ENCODE data around the gene MEGF11.

The MEGF11 gene

GRCh38 chr15:66045542-66045941, 208.0 kb downstream of the MEGF11 start:
- TF ChIP-seq CTCF (conservative IDR thresholded peaks at IDR 0.05; ENCODE audit: low read depth, low read length), result no peak
- DNase-seq (ENCODE audit: low read depth), result no peak
- H3K4me3 ChIP-seq (ENCODE audit: low read length), result no peak overlapping the region

- H3K4me3 ChIP-seq (ENCODE audit: low read length), result no peak overlapping the region
- no peak for DNase-seq (ENCODE audit: low read depth)
- TF ChIP-seq CTCF (conservative IDR thresholded peaks at IDR 0.05; ENCODE audit: low read depth, low read length), result no peak
Observed at GRCh38 chr15:66044837-66045236, 208.7 kb downstream of the MEGF11 start.

- H3K4me3 ChIP-seq (ENCODE audit: low read length), result no peak overlapping the region
- no peak for TF ChIP-seq CTCF (conservative IDR thresholded peaks at IDR 0.05; ENCODE audit: low read depth, low read length)
- no peak for DNase-seq (ENCODE audit: low read depth)
Observed at GRCh38 chr15:66043264-66043663, 210.3 kb downstream of the MEGF11 start.

GRCh38 chr15:66042624-66043023, 210.9 kb downstream of the MEGF11 start:
- no peak for DNase-seq (ENCODE audit: low read depth)
- no peak for TF ChIP-seq CTCF (conservative IDR thresholded peaks at IDR 0.05; ENCODE audit: low read depth, low read length)
- no peak overlapping the region for H3K4me3 ChIP-seq (ENCODE audit: low read length)

GRCh38 chr15:66041276-66041675, 212.3 kb downstream of the MEGF11 start:
- no peak for TF ChIP-seq CTCF (conservative IDR thresholded peaks at IDR 0.05; ENCODE audit: low read depth, low read length)
- no peak for DNase-seq (ENCODE audit: low read depth)
- no peak overlapping the region for H3K4me3 ChIP-seq (ENCODE audit: low read length)

GRCh38 chr15:66040211-66040892, 213.2 kb downstream of the MEGF11 start:
- H3K4me3 ChIP-seq (ENCODE audit: low read length), result no peak overlapping the region
- no peak for DNase-seq (ENCODE audit: low read depth)
- TF ChIP-seq CTCF (conservative IDR thresholded peaks at IDR 0.05; ENCODE audit: low read depth, low read length), result no peak

GRCh38 chr15:66039117-66039871, 214.3 kb downstream of the MEGF11 start:
- TF ChIP-seq CTCF (conservative IDR thresholded peaks at IDR 0.05; ENCODE audit: low read depth, low read length), result no peak
- DNase-seq (ENCODE audit: low read depth), result no peak
- H3K4me3 ChIP-seq (ENCODE audit: low read length), result no peak overlapping the region

Data from retinal pigment epithelial cell (primary cell).